ENCODE results near the gene RFC3. TPM values are rescaled to one million over a fixed set of nuclear protein-coding genes. Genes with fewer than 3 reads are reported as not detected.

The RFC3 gene
- total RNA-seq, 1 donor from 2014 or later = 45.1 TPM

- no peak for TF ChIP-seq CTCF (conservative IDR thresholded peaks at IDR 0.05; ENCODE audit: low read depth, low read length)
- no peak overlapping the region for H3K4me3 ChIP-seq (ENCODE audit: low read depth, low read length)
- no peak for DNase-seq (ENCODE audit: low read depth)
Measured at GRCh38 chr13:33838647-33839046, 20.7 kb downstream of the RFC3 start.

GRCh38 chr13:33840402-33840801, 22.5 kb downstream of the RFC3 start:
- no peak overlapping the region for H3K4me3 ChIP-seq (ENCODE audit: low read depth, low read length)
- no peak for TF ChIP-seq CTCF (conservative IDR thresholded peaks at IDR 0.05; ENCODE audit: low read depth, low read length)
- DNase-seq (ENCODE audit: low read depth) = no peak

GRCh38 chr13:33842207-33842606, 24.3 kb downstream of the RFC3 start:
- no peak for TF ChIP-seq CTCF (conservative IDR thresholded peaks at IDR 0.05; ENCODE audit: low read depth, low read length)
- DNase-seq (ENCODE audit: low read depth) = no peak
- no peak overlapping the region for H3K4me3 ChIP-seq (ENCODE audit: low read depth, low read length)

GRCh38 chr13:33842986-33843385, 25.0 kb downstream of the RFC3 start:
- no peak for TF ChIP-seq CTCF (conservative IDR thresholded peaks at IDR 0.05; ENCODE audit: low read depth, low read length)
- H3K4me3 ChIP-seq (ENCODE audit: low read depth, low read length) = no peak overlapping the region
- DNase-seq (ENCODE audit: low read depth) = no peak

- H3K4me3 ChIP-seq (ENCODE audit: low read depth, low read length) = no peak overlapping the region
- no peak for DNase-seq (ENCODE audit: low read depth)
- TF ChIP-seq CTCF (conservative IDR thresholded peaks at IDR 0.05; ENCODE audit: low read depth, low read length) = no peak
Measured at GRCh38 chr13:33845572-33846302, 27.8 kb downstream of the RFC3 start.

- no peak for TF ChIP-seq CTCF (conservative IDR thresholded peaks at IDR 0.05; ENCODE audit: low read depth, low read length)
- DNase-seq (ENCODE audit: low read depth) = no peak
- no peak overlapping the region for H3K4me3 ChIP-seq (ENCODE audit: low read depth, low read length)
Measured at GRCh38 chr13:33846303-33847062, 28.5 kb downstream of the RFC3 start.
